GM13976 (cell line): ENCODE results near the gene KCTD1.

Experiments used
- DNase-seq: peaks from one replicate; pipeline ENCODE4 v3.0.0; 2012; ENCODE audit warnings: low spot score
- in situ Hi-C: fragments of 300-500 bp; cut with MboI; formaldehyde crosslinking; loops from one replicate; pipeline ENCODE4 v1.12.0; 2022; ENCODE audit warnings: low sequenced_read_pairs, mixed read lengths, inconsistent platforms; ENCODE audit not compliant: unreplicated experiment
- TF ChIP-seq, protein P1 (sequence below): IDR thresholded peaks from 2 replicates; pipeline ENCODE4 v1.5.1; 2012; ENCODE audit warnings: borderline replicate concordance, mild to moderate bottlenecking; ENCODE audit not compliant: insufficient read depth; ENCODE audit errors: extremely low read depth, missing control alignments, control extremely low read depth

The KCTD1 gene

GRCh38 chr18:26487437-26487836 is 60.9 kb downstream of the KCTD1 start:
- in situ Hi-C loops = no loop called here
- TF ChIP-seq, protein P1, sequence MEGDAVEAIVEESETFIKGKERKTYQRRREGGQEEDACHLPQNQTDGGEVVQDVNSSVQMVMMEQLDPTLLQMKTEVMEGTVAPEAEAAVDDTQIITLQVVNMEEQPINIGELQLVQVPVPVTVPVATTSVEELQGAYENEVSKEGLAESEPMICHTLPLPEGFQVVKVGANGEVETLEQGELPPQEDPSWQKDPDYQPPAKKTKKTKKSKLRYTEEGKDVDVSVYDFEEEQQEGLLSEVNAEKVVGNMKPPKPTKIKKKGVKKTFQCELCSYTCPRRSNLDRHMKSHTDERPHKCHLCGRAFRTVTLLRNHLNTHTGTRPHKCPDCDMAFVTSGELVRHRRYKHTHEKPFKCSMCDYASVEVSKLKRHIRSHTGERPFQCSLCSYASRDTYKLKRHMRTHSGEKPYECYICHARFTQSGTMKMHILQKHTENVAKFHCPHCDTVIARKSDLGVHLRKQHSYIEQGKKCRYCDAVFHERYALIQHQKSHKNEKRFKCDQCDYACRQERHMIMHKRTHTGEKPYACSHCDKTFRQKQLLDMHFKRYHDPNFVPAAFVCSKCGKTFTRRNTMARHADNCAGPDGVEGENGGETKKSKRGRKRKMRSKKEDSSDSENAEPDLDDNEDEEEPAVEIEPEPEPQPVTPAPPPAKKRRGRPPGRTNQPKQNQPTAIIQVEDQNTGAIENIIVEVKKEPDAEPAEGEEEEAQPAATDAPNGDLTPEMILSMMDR = no peak
- peak; percentile 54 for DNase-seq

DNA sequence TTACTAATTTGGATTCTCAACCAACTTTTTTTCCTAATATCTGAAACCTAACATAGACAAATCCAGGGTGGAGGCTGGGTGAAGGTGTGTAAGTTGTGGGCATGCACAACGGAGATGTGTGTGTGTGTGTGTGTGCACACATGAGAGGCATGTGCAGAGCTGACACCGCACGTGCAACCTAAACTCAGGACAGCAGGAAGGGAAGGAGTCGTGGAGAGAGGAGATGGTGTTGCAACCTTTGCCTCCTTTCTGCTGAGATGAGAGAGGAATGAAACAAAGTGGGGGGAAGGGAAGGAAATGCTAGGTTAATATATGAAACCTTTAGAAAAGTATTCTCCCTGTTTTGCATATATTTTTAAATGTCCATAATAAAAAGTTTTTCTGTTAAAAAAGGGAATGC is 64.7 kb downstream of the KCTD1 start:
- TF ChIP-seq, protein P1 = no peak
- in situ Hi-C loops = no loop called here
- DNase-seq = no peak

GRCh38 chr18:26482569-26482968 is 65.8 kb downstream of the KCTD1 start:
- no peak for DNase-seq
- TF ChIP-seq, protein P1 = no peak
- in situ Hi-C loops = no loop called here

- in situ Hi-C loops = no loop called here
- DNase-seq = no peak
- TF ChIP-seq, protein P1 = no peak
Measured at GRCh38 chr18:26480897-26481795, 67.2 kb downstream of the KCTD1 start.

GRCh38 chr18:26479681-26480079 is 68.7 kb downstream of the KCTD1 start:
- in situ Hi-C loops = no loop called here
- DNase-seq = no peak
- TF ChIP-seq, protein P1 = no peak

GRCh38 chr18:26479065-26479680 is 69.2 kb downstream of the KCTD1 start:
- no peak for DNase-seq
- TF ChIP-seq, protein P1 = no peak
- in situ Hi-C loops = no loop called here
